Mucosa of descending colon (tissue), 3 donors: ENCODE data around the gene PHF21B. TPM values are rescaled to one million over a fixed set of nuclear protein-coding genes. Genes with fewer than 3 reads are reported as not detected.
A peak's percentile ranks its signal among the peaks of the same experiment; 100 is the strongest.
"Not testable (repeated sequence)": the region's sequence is repeated elsewhere in the genome, so short reads cannot be mapped to it uniquely, and the experiment has no call there.

Source experiments
- ATAC-seq: fragments of 200-7000 bp; cut with Tn5 transposase; one replicate; pipeline ENCODE4 v1.9.1; 2020; ENCODE audit warnings: mild to moderate bottlenecking, moderate library complexity
- DNase-seq, 3 donors: peaks; one replicate each; pipeline ENCODE4 v3.0.0-alpha.2; 2020
- H3K36me3 ChIP-seq: fragments of 200-600 bp; one replicate; pipeline ENCODE4 v1.8.0; 2021; ENCODE audit warnings: low read depth, mild to moderate bottlenecking
- H3K4me1 ChIP-seq: fragments of 200-600 bp; one replicate; pipeline ENCODE4 v1.8.0; 2021; ENCODE audit warnings: low read depth, mild to moderate bottlenecking
- H3K4me3 ChIP-seq: fragments of 200-600 bp; one replicate; pipeline ENCODE4 v1.8.0; 2021; ENCODE audit warnings: mild to moderate bottlenecking
- H3K9me3 ChIP-seq: fragments of 200-600 bp; one replicate; pipeline ENCODE4 v1.8.0; 2021; ENCODE audit warnings: mild to moderate bottlenecking
- CTCF ChIP-seq: fragments of 200-600 bp; IDR thresholded peaks from one replicate; pipeline ENCODE4 v1.8.0; 2022; ENCODE audit warnings: antibody characterized with exemption, mild to moderate bottlenecking
- intact Hi-C, 2 donors: fragments of 100-400 bp; cut with DNase I in 1 of 2; cut with micrococcal nuclease in 1 of 2; formaldehyde crosslinking; loops; one replicate each; pipeline versions ENCODE4 v1.11.0 to v1.11.1; 2022; cut with DNase I, micrococcal nuclease
- total RNA-seq, 3 donors: library from RNA; stranded (reverse); fragmentation: NEBNext Ultra II Directional in 2 of 3; extraction: Animal tissue kit (Norgen Biotek cat#: 25700) in 2 of 3; gene quantifications; one replicate each; pipeline versions ENCODE4 v1.2.1 to v1.2.4, GENCODE V29; 2021 to 2023
- donor health status: DM: no; HTN: no; CAD: no; lungs with moderate emphysema.
- donor health status: DM: no; HTN: no; CAD: no.
- donor health status: DM: no; HTN: yes; CAD: no.

Gene PHF21B
- total RNA-seq, 3 donors from 2014 or later: 0.41 TPM; not detected in 2

- Histone ChIP-seq H3K4me3 (no peak overlapping the region), H3K36me3 (no peaks in the 10 kb centered on the region), H3K4me1 (no peaks in the 10 kb centered on the region), H3K9me3 (no peaks in the 10 kb centered on the region)
- ATAC-seq (no peak), DNase-seq (no peak)
- intact Hi-C loops: no loop called here
- no peak for TF ChIP-seq CTCF
These were observed 149.5 kb downstream of the PHF21B start for GRCh38 chr22:44860311-44860710.

GRCh38 chr22:44859641-44860040, 150.2 kb downstream of the PHF21B start:
- intact Hi-C loops: no loop called here
- DNase-seq (peak in 1 of 3 donors; percentile 42), ATAC-seq (no peak)

GRCh38 chr22:44858819-44859218, 151.0 kb downstream of the PHF21B start:
- ATAC-seq (peak; percentile 72), DNase-seq (peak in 2 of 3 donors; percentile 2 to 12)
- H3K4me3 ChIP-seq, H3K4me1 ChIP-seq, intact Hi-C loops, H3K9me3 ChIP-seq, H3K36me3 ChIP-seq: not testable (repeated sequence)

More at GRCh38 chr22:44859641-44860040, 150.2 kb downstream of the PHF21B start:
- Histone ChIP-seq H3K36me3 (no peaks in the 10 kb centered on the region), H3K4me1 (no peaks in the 10 kb centered on the region), H3K4me3 (no peak overlapping the region), H3K9me3 (no peaks in the 10 kb centered on the region)
- TF ChIP-seq CTCF: no peak

- DNase-seq: no peak
- no peak for TF ChIP-seq CTCF
- no peaks in the 10 kb centered on the region for H3K4me1 ChIP-seq
- intact Hi-C loops: no loop called here
- H3K9me3 ChIP-seq: no peaks in the 10 kb centered on the region
- H3K4me3 ChIP-seq: no peak overlapping the region
- ATAC-seq: no peak
- H3K36me3 ChIP-seq: no peaks in the 10 kb centered on the region
These were observed 153.9 kb downstream of the PHF21B start for GRCh38 chr22:44855855-44856254.

- ATAC-seq, H3K4me3 ChIP-seq, H3K4me1 ChIP-seq, H3K36me3 ChIP-seq, intact Hi-C loops, H3K9me3 ChIP-seq: not testable (repeated sequence)
- DNase-seq: peak in 1 of 3 donors; percentile 3
These were observed 155.2 kb downstream of the PHF21B start for GRCh38 chr22:44854641-44855040.

GRCh38 chr22:44850946-44851345, 158.9 kb downstream of the PHF21B start:
- no peak for TF ChIP-seq CTCF
- H3K36me3 ChIP-seq: no peaks in the 10 kb centered on the region
- intact Hi-C loops: no loop called here
- H3K9me3 ChIP-seq: no peaks in the 10 kb centered on the region
- DNase-seq (no peak), ATAC-seq (no peak)
- H3K4me1 ChIP-seq: no peaks in the 10 kb centered on the region
- H3K4me3 ChIP-seq: no peak overlapping the region

- ATAC-seq (no peak), DNase-seq (peak in 1 of 3 donors; percentile 37)
- H3K4me1 ChIP-seq: no peaks in the 10 kb centered on the region
- no peaks in the 10 kb centered on the region for H3K36me3 ChIP-seq
- TF ChIP-seq CTCF: no peak
- H3K9me3 ChIP-seq: peaks cover 6% of the 10 kb centered on the region
- intact Hi-C loops: no loop called here
- H3K4me3 ChIP-seq: no peak overlapping the region
These were observed 160.9 kb downstream of the PHF21B start for GRCh38 chr22:44848791-44849420.
